IMR-90 (cell line): ENCODE measurements around the gene UFSP1.

Source experiments
- BHLHE40 ChIP-seq: fragments of 150-350 bp; IDR thresholded peaks from 2 replicates; pipeline ENCODE4 v1.6.1; 2016; ENCODE audit warnings: mild to moderate bottlenecking, low read depth, low read length
- CEBPB ChIP-seq: IDR thresholded peaks from 2 replicates; pipeline ENCODE4 v1.6.1; 2012; ENCODE audit warnings: low read depth, low read length, improper control_type of control experiment
- CHD1 ChIP-seq: IDR thresholded peaks from 2 replicates; pipeline ENCODE4 v1.6.1; 2012; ENCODE audit warnings: low read depth, low read length, improper control_type of control experiment
- MXI1 ChIP-seq: IDR thresholded peaks from 2 replicates; pipeline ENCODE4 v1.6.1; 2012; ENCODE audit warnings: low read depth, mild to moderate bottlenecking, low read length, moderate library complexity, borderline replicate concordance
- POLR2A ChIP-seq: IDR thresholded peaks from 2 replicates; pipeline ENCODE4 v1.6.1; 2012; ENCODE audit warnings: mild to moderate bottlenecking, low read depth, low read length
- RAD21 ChIP-seq: IDR thresholded peaks from 2 replicates; pipeline ENCODE4 v1.6.1; 2012; ENCODE audit warnings: low read length, improper control_type of control experiment
- RFX5 ChIP-seq: IDR thresholded peaks from 2 replicates; pipeline ENCODE4 v1.8.0; 2012; ENCODE audit warnings: low read depth, mild to moderate bottlenecking, low read length, moderate library complexity
- SMC3 ChIP-seq: fragments of 150-350 bp; IDR thresholded peaks from 2 replicates; pipeline ENCODE4 v1.6.1; 2016; ENCODE audit warnings: low read depth, mild to moderate bottlenecking, antibody characterized with exemption, low read length, moderate library complexity
- TF ChIP-seq, protein P1 (sequence below): fragments of 150-350 bp; IDR thresholded peaks from 2 replicates; pipeline ENCODE4 v1.6.1; 2017; ENCODE audit warnings: mild to moderate bottlenecking, antibody characterized with exemption, low read length, low read depth
- TF ChIP-seq, protein P2 (sequence below): conservative IDR thresholded peaks from 2 replicates; pipeline ENCODE4 v1.5.1; 2012; ENCODE audit warnings: mild to moderate bottlenecking, low read depth, low read length, improper control_type of control experiment
- TF ChIP-seq, protein P3 (sequence below): fragments of 150-350 bp; IDR thresholded peaks from 2 replicates; pipeline ENCODE4 v1.6.1; 2016; ENCODE audit warnings: low read depth, mild to moderate bottlenecking, low read length, moderate library complexity, borderline replicate concordance

DNA sequence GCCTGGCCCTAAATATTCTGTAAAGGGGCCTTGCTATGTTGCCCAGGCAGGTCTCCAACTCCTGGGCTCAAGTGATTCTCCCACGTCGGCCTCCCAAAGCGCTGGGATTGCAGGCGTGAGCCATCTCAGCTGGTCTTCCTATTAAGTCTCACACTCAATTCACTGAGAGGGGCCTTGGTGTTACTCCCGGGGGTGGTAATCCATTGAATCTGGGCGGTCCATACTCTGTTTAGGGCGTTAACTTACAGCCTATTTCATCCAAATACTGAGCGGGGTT lies 15.3 kb downstream of the UFSP1 start:
- TF ChIP-seq, protein P1, sequence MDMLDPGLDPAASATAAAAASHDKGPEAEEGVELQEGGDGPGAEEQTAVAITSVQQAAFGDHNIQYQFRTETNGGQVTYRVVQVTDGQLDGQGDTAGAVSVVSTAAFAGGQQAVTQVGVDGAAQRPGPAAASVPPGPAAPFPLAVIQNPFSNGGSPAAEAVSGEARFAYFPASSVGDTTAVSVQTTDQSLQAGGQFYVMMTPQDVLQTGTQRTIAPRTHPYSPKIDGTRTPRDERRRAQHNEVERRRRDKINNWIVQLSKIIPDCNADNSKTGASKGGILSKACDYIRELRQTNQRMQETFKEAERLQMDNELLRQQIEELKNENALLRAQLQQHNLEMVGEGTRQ: no peak
- TF ChIP-seq, protein P2, sequence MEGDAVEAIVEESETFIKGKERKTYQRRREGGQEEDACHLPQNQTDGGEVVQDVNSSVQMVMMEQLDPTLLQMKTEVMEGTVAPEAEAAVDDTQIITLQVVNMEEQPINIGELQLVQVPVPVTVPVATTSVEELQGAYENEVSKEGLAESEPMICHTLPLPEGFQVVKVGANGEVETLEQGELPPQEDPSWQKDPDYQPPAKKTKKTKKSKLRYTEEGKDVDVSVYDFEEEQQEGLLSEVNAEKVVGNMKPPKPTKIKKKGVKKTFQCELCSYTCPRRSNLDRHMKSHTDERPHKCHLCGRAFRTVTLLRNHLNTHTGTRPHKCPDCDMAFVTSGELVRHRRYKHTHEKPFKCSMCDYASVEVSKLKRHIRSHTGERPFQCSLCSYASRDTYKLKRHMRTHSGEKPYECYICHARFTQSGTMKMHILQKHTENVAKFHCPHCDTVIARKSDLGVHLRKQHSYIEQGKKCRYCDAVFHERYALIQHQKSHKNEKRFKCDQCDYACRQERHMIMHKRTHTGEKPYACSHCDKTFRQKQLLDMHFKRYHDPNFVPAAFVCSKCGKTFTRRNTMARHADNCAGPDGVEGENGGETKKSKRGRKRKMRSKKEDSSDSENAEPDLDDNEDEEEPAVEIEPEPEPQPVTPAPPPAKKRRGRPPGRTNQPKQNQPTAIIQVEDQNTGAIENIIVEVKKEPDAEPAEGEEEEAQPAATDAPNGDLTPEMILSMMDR: no peak
- TF ChIP-seq, protein P3, sequence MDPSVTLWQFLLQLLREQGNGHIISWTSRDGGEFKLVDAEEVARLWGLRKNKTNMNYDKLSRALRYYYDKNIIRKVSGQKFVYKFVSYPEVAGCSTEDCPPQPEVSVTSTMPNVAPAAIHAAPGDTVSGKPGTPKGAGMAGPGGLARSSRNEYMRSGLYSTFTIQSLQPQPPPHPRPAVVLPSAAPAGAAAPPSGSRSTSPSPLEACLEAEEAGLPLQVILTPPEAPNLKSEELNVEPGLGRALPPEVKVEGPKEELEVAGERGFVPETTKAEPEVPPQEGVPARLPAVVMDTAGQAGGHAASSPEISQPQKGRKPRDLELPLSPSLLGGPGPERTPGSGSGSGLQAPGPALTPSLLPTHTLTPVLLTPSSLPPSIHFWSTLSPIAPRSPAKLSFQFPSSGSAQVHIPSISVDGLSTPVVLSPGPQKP: no peak
- no peak for TF ChIP-seq BHLHE40
- no peak for TF ChIP-seq CHD1
- no peak for TF ChIP-seq SMC3
- TF ChIP-seq RAD21: no peak
- no peak for TF ChIP-seq RFX5
- no peak for TF ChIP-seq POLR2A
- TF ChIP-seq CEBPB: no peak
- no peak for TF ChIP-seq MXI1
